Measurements from ENCODE around the gene PHETA1.
"Not testable (repeated sequence)": the region's sequence is repeated elsewhere in the genome, so short reads cannot be mapped to it uniquely, and the experiment has no call there.

The PHETA1 gene

GRCh38 chr12:111335811-111336210 lies 33.1 kb downstream of the PHETA1 start:
- in situ Hi-C loops (cut with MboI; ENCODE audit: low sequenced_read_pairs, unreplicated experiment): no loop called here
- no peak for TF ChIP-seq CTCF (IDR thresholded peaks at IDR 0.05; ENCODE audit: borderline replicate concordance, control extremely low read depth, extremely low read depth, insufficient read depth, missing control alignments)
- DNase-seq (ENCODE audit: low spot score): no peak

- in situ Hi-C loops (cut with MboI; ENCODE audit: low sequenced_read_pairs, unreplicated experiment); DNase-seq (ENCODE audit: low spot score): not testable (repeated sequence)
These were observed 33.6 kb downstream of the PHETA1 start for GRCh38 chr12:111335301-111335700.

GRCh38 chr12:111334393-111334915 lies 34.4 kb downstream of the PHETA1 start:
- DNase-seq (ENCODE audit: low spot score): no peak
- in situ Hi-C loops (cut with MboI; ENCODE audit: low sequenced_read_pairs, unreplicated experiment): no loop called here
- no peak for TF ChIP-seq CTCF (IDR thresholded peaks at IDR 0.05; ENCODE audit: borderline replicate concordance, control extremely low read depth, extremely low read depth, insufficient read depth, missing control alignments)

- in situ Hi-C loops (cut with MboI; ENCODE audit: low sequenced_read_pairs, unreplicated experiment): no loop called here
- DNase-seq (ENCODE audit: low spot score): peak; percentile 62
- no peak for TF ChIP-seq CTCF (IDR thresholded peaks at IDR 0.05; ENCODE audit: borderline replicate concordance, control extremely low read depth, extremely low read depth, insufficient read depth, missing control alignments)
These were observed 37.8 kb downstream of the PHETA1 start for GRCh38 chr12:111330800-111331752.

GRCh38 chr12:111328138-111328537 lies 40.8 kb downstream of the PHETA1 start:
- TF ChIP-seq CTCF (IDR thresholded peaks at IDR 0.05; ENCODE audit: borderline replicate concordance, control extremely low read depth, extremely low read depth, insufficient read depth, missing control alignments): no peak
- no peak for DNase-seq (ENCODE audit: low spot score)
- in situ Hi-C loops (cut with MboI; ENCODE audit: low sequenced_read_pairs, unreplicated experiment): no loop called here

GRCh38 chr12:111327474-111327873 lies 41.4 kb downstream of the PHETA1 start:
- no peak for TF ChIP-seq CTCF (IDR thresholded peaks at IDR 0.05; ENCODE audit: borderline replicate concordance, control extremely low read depth, extremely low read depth, insufficient read depth, missing control alignments)
- DNase-seq (ENCODE audit: low spot score): no peak
- in situ Hi-C loops (cut with MboI; ENCODE audit: low sequenced_read_pairs, unreplicated experiment): no loop called here

All from GM13976 (cell line).